Stimulated activated CD4-positive, alpha-beta T cell treated with anti-CD3 and anti-CD28 coated beads, Interleukin-12 subunit alpha, Interleukin-12 subunit beta, amount 100 ng/mL, for 48 hours (primary cell): ENCODE data around the gene GNA14.
"Not testable (repeated sequence)": the region's sequence is repeated elsewhere in the genome, so short reads cannot be mapped to it uniquely, and the experiment has no call there.

ENCODE experiments used
- DNase-seq, 3 donors: peaks; one replicate each; pipeline ENCODE4 v3.0.0-alpha.2; 2020; ENCODE audit warnings: low read depth in 2 of 3, low spot score in 1 of 3

The GNA14 gene

DNA sequence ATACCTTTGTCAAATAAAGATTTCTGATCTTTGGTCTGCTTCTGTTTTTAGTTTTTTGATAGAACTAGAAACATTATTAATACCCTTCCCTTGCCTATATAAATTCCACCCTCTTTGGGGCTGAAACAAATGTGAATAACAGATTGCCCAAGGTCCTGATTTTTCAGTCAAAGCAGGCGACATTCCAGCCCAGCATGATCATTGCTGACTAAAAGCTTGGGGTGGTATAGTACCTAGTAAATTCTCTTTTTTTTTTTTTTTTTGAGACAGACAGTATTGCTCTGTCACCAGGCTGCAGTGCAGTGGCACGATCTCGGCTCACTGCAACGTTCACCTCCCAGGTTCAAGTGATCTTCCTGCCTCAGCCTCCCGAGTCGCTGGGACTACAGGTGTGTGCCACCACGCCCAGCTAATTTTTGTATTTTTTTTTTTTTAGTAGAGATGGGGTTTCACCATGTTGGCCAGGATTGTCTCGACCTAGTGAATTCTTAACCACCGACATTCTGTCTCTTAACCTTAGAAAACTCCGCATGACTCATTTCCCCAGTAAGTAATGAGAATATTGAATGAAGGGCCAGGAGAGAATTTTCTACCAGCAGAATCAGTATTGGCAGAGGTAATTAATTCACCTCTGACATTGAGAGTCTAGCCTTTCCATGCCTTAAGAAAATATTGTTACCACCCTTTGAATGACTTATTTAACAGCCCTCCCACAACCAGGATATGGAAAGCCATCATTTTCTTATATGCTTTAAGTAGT is 226.4 kb downstream of the GNA14 start:
- no peak for DNase-seq

DNA sequence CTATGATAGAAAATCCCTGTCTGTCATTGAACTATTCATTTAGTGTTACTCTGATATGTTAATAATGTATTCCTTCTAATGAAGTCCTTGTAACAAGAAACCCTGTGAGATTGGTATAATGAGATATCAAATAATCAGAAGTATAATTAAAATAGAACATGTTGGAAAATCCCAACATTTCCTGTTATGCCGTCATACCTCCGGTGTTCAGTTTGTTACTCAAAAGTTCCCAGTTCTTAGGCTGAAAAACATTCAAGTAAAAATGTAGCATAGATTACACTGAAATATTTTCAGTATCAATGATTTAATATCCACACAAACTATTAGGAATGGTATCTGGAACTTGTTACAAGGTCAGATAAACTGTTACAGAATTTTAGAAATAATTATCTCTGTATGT is 227.5 kb downstream of the GNA14 start:
- DNase-seq: no peak

DNA sequence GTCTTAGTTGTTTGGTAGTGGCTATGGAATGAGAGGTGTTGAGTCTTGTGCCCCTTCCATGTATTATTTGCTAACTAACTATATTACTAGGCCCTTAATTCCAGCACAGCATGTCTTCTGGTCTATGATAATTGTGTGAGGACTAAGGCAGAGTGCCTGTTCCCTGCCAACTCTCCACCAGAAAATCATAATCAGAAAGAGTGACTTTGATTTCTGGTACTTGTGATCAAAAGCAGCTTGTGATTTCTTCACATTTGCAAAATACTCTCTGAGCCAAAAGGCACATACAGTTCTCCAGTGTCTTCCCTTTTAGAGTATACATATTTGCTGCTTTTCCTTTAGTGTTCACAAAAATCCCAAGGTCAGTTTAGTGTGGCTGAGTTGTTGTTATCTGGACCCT is 229.9 kb downstream of the GNA14 start:
- DNase-seq: no peak

DNA sequence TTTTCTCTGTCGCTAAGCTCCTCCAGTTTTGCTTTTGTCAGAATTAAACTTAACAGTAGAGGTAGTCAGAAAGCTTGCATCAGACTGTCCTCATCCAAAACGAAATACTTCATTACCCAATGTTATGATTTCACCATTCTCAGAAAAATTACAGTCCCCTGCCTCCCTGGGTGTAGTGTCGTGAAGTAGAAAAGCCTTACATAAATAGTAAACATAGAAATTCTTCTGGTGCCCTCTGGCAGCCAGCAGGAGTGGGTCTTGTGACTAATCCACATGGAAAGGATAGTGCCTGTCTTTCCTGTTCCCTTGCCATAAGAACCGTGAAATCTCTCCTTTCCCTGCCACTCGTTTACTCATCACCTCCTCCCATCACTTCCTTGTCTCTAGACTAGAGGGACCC is 230.6 kb downstream of the GNA14 start:
- no peak for DNase-seq

DNA sequence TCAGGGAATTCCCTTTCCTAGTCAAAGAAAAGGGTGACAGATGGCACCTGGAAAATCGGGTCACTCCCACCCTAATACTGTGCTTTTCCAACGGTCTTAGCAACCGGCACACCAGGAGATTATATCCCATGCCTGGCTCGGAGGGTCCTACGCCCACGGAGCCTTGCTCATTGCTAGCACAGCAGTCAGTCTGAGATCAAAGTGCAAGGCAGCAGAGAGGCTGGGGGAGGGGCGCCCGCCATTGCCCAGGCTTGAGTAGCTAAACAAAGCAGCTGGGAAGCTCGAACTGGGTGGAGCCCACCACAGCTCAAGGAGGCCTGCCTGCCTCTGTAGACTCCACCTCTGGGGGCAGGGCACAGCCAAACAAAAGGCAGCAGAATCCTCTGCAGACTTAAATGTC is 239.6 kb downstream of the GNA14 start:
- not testable (repeated sequence) for DNase-seq

DNA sequence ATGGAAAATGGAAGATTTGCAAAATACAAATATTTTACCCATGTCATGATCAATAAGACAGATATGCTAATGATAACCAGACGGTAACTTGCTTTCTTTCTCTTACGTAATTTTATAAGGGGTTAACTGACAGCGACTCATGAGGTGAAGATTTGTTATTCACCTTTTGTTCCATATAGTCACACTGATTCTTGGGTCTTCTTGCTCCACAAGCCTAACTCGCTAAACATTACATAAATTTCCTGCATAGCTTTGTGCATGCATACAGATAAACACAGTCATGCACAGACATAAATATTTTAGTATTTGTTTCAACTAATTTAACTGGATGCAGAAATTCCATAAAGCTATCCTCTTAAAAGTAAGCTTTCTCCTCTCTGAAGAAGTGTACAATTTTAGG is 244.9 kb downstream of the GNA14 start:
- DNase-seq: no peak

DNA sequence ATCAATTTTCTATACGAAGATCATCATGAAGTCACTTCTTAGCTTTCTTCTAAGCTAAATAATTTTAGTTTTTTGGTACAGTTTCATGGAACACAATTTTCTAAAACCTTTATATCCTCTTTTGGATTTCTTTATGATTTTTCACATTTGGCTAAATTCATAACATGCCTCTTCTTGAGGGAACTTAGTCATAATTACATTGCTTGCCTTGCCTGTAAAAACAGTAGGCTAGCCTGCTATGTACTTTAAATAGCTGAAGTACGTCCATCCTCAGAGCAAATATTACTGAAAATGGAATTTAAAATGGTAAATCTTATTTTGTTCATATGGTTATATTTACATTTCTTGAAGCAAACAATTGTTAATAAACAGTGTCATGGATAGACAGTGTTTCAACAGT is 245.8 kb downstream of the GNA14 start:
- DNase-seq: no peak

DNA sequence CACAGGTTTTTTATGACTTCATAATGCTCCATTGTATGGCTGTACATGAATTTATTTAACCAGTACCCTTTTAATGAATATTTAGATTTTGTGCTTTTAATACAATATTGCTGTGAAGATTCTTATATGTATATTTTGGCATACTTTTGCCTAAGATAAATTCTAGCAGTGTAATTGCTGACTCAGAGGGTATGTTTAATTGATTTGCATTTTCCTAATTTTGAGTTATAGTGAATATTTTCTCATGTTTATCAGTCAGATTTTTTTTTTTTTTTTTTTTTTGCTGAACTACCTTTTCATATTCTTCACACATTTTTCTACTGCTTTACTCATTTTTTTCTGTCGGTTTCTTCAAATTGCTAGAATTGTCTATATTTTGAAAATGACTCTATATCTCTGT is 248.2 kb downstream of the GNA14 start:
- DNase-seq: no peak

DNA sequence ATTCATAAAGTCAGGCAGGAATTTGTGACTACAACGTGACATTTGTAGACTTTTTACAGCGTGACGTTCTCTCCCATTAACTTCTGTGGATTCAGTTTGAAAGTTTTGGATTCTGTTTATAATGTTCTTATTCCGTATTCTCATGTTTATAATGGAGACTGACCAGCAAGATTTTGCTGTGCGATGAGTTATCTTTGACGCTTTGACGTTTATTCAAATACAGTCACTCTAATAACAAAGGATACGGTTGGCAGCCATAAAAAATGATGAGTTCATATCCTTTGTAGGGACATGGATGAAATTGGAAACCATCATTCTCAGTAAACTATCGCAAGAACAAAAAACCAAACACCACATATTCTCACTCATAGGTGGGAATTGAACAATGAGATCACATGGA is 249.5 kb downstream of the GNA14 start:
- DNase-seq: not testable (repeated sequence)

DNA sequence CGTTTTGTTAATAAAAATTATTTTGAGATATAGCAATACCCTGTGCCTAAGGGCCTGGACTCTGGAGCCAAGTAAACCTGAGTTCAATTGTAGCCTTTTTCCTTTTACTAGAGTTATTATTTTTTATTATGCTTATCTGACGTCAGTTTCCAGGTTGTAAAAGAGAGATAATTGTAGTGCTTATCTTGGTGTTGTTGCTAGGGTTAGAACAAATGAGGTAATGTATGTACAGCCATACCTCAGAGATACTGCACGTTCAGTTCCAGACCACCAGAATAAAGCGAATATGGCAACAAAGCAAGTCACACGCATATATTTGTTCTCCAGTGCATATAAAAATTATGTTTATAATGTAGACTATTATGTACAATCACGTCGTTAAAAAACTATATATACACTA is 255.8 kb downstream of the GNA14 start:
- no peak for DNase-seq

DNA sequence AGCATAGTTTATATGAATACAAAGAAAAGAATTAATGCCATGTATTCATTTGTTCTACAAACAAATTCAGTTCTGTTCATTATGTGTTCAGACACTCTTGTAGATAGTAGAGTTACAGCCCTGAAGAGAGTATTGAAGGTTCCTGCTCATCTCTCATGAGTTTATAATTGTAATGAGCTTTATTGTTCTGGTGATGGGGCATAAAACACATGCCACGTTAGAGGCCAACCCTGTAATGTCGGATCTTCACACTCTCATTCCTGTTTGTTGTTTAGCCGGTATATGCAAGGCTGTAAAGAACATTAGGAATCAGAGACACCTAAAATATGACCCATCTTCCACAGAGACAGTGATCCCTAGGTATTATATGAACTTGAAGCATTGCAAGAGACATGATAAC is 256.3 kb downstream of the GNA14 start:
- no peak for DNase-seq

DNA sequence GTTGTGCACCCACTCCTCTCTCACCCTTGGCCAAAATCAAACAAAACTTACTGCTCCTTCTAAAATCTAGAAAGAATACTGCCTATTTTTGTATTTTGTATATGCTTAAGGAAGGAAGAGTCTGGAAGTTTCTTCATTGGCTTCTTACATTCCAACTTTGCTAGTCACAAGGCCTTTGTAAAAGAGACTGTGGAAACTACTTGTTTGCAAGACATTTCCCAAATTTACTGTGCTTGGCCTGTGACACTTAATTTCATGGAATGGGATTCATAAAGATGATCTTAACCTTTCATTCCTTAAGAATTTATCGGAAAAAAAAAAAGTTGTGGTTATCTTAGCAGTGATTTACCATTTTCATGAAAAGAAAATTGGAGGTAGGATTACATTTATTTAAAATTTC is 261.9 kb downstream of the GNA14 start:
- no peak for DNase-seq

DNA sequence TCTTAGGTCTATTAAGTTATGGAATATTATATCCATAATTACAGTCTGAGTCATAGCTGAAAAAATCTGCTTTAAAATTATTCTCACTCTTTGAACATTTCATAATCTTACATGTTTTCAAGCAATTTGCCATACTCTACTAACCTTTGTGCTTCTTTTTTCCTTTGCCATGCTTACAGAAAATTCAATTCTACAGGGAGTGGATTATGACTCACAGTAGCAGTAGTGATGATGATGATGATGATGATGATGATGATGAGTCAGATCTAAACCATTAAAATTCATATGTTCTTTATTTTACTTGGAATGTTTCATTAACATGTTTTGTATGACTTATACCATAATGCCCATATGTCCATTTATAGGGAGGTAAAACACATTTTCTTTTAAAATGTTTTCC is 263.7 kb downstream of the GNA14 start:
- no peak for DNase-seq

DNA sequence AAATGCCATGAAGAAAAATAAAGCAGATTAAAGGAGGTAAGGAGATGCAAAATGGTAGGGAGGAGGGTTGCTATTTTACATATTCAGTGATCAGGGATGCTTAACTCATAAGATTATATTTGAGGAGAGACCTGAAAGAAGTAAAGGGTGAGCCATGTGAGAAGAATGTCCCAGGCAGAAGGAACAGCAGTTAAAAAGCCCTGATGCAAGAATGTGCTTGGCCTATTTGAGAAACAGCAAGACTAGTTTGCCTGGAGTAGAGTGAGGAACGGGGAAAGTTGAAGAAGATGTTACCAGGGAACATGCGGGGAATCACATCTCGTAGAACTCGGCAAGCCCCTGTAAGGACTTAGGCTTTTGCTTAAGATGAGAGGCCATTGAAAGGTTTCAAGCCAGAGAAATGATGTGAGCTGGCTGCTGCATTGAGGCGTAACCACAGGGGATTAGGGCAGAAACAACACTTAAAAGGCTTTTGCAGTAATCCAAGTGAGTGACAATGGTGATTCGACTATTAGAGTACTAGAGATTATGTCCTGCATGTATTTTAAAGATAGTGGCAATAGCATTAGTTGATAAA is 272.1 kb downstream of the GNA14 start:
- no peak for DNase-seq

DNA sequence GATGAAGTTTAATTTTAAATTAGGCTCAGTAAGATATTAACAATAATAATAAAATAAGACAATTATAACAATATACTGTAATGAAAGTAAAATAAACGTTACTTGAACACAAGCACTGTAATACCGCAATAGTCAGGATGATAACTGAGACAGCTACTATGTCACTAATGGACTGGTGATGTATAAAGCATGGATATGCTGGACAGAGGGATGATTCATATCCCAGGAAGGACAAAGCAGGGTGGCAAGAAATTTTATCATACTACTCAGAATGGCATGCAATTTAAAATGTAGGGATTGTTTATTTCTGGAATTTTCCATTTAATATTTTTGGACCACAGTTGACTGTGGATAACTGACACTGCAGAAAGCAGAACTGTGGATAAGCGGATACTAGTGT is 273.9 kb downstream of the GNA14 start:
- no peak for DNase-seq
